Breast epithelium (tissue), 4 donors: Measurements from ENCODE around the gene LYST. TPM values are rescaled to one million over a fixed set of nuclear protein-coding genes. Genes with fewer than 3 reads are reported as not detected.

ENCODE experiments used
- DNase-seq, 2 donors: peaks; one replicate each; pipeline ENCODE4 v3.0.0-alpha.2; 2019; ENCODE audit warnings: low spot score in 2 of 2
- H3K27ac ChIP-seq, 2 donors: fragments of 200-600 bp; sonication (generic) in 1 of 2; one replicate each; pipeline ENCODE4 v1.5.1; 2016 to 2019; ENCODE audit warnings: mild to moderate bottlenecking in 1 of 2
- H3K27me3 ChIP-seq, 2 donors: fragments of 200-600 bp; sonication (generic) in 1 of 2; one replicate each; pipeline versions ENCODE4 v1.5.1 to v1.6.0; 2017 to 2019; ENCODE audit warnings: control low read depth in 1 of 2, mild to moderate bottlenecking in 1 of 2
- H3K36me3 ChIP-seq: fragments of 200-600 bp; one replicate; pipeline ENCODE4 v1.5.1; 2019
- H3K4me1 ChIP-seq, 2 donors: fragments of 200-600 bp; sonication (generic); one replicate each; pipeline ENCODE4 v1.5.1; 2016 to 2019; ENCODE audit warnings: control low read depth in 1 of 2
- H3K4me3 ChIP-seq, 3 donors: fragments of 200-600 bp; sonication (generic); 1 replicate in 2 of 3; 2 replicates in 1 of 3; pipeline ENCODE4 v1.5.1; 2016 to 2019; ENCODE audit warnings: mild to moderate bottlenecking in 3 of 3, moderate library complexity in 2 of 3
- H3K9me3 ChIP-seq, 2 donors: fragments of 200-600 bp; sonication (generic) in 1 of 2; one replicate each; pipeline ENCODE4 v1.5.1; 2016 to 2019; ENCODE audit warnings: control low read depth in 1 of 2
- POLR2A ChIP-seq: fragments of 450-650 bp; IDR thresholded peaks from one replicate; pipeline ENCODE4 v1.6.1; 2016; ENCODE audit warnings: antibody characterized with exemption, mild to moderate bottlenecking, moderate library complexity
- POLR2AphosphoS5 ChIP-seq, 3 donors: sonication (generic); formaldehyde crosslinking; IDR thresholded peaks; one replicate each; pipeline ENCODE4 v1.6.1; 2017; ENCODE audit warnings: antibody characterized with exemption in 3 of 3
- intact Hi-C: fragments of 100-400 bp; cut with DNase I; formaldehyde crosslinking; loops from one replicate; pipeline ENCODE4 v1.15.1; 2023; ENCODE audit warnings: low total_unique reads
- total RNA-seq, 3 donors: library from RNA; depleted of rRNA; stranded (reverse); fragments of >200 nt; gene quantifications; one replicate each; pipeline ENCODE4 v1.1.0, GENCODE V29; 2016
- TF ChIP-seq, protein P1 (sequence below), 3 donors: fragments of 450-650 bp; IDR thresholded peaks; one replicate each; pipeline ENCODE4 v1.5.1; 2016 to 2017; ENCODE audit warnings: antibody characterized with exemption in 3 of 3, mild to moderate bottlenecking in 3 of 3, moderate library complexity in 3 of 3

LYST gene
- total RNA-seq, 3 donors from 2014 or later, result 63.3 to 78.3 (median 66.1) TPM

- Histone ChIP-seq H3K4me1 (no peaks in the 10 kb centered on the region), H3K9me3 (no peaks in the 10 kb centered on the region), H3K27me3 (no peaks in the 10 kb centered on the region), H3K36me3 (no peaks in the 10 kb centered on the region), H3K27ac (no peak overlapping the region), H3K4me3 (no peak overlapping the region)
- no peak for DNase-seq
- intact Hi-C loops, result no loop called here
- TF ChIP-seq POLR2A (no peak), POLR2AphosphoS5 (IDR thresholded peaks at IDR 0.05) (no peak)
- TF ChIP-seq, protein P1, sequence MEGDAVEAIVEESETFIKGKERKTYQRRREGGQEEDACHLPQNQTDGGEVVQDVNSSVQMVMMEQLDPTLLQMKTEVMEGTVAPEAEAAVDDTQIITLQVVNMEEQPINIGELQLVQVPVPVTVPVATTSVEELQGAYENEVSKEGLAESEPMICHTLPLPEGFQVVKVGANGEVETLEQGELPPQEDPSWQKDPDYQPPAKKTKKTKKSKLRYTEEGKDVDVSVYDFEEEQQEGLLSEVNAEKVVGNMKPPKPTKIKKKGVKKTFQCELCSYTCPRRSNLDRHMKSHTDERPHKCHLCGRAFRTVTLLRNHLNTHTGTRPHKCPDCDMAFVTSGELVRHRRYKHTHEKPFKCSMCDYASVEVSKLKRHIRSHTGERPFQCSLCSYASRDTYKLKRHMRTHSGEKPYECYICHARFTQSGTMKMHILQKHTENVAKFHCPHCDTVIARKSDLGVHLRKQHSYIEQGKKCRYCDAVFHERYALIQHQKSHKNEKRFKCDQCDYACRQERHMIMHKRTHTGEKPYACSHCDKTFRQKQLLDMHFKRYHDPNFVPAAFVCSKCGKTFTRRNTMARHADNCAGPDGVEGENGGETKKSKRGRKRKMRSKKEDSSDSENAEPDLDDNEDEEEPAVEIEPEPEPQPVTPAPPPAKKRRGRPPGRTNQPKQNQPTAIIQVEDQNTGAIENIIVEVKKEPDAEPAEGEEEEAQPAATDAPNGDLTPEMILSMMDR (IDR thresholded peaks at IDR 0.05), result no peak
Measured at GRCh38 chr1:235893840-235894239, 27.1 kb upstream of the LYST start.

GRCh38 chr1:235892734-235893413, 26.2 kb upstream of the LYST start:
- H3K4me1 ChIP-seq, result no peaks in the 10 kb centered on the region
- H3K27ac ChIP-seq, result no peak overlapping the region
- no peaks in the 10 kb centered on the region for H3K27me3 ChIP-seq
- H3K9me3 ChIP-seq, result no peaks in the 10 kb centered on the region
- no peak for DNase-seq
- H3K4me3 ChIP-seq, result no peak overlapping the region
- H3K36me3 ChIP-seq, result no peaks in the 10 kb centered on the region
- TF ChIP-seq POLR2AphosphoS5 (IDR thresholded peaks at IDR 0.05) (no peak), POLR2A (no peak)
- TF ChIP-seq, protein P1 (IDR thresholded peaks at IDR 0.05), result no peak
- intact Hi-C loops, result no loop called here

DNA sequence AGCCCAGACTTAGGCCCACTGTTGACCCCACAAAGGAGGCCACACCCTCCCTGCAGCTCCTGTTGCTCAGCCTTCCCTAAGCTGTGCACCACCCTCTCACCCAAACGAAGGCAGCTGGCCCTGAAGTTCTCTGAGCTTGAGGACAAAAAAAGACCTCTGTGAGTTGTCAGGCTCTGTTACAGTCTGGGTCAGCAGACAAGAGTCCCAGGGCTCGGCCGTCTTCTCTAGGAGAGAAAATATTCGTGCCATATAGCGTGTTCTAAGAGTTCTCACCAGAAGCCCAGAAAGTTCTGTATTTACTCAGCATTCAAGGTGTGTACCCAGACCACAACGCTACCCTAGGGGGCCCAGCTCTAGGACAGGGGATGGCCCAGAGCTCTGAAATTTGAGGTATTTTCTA, 25.5 kb upstream of the LYST start:
- H3K27ac ChIP-seq, result no peak overlapping the region
- intact Hi-C loops, result no loop called here

DNA sequence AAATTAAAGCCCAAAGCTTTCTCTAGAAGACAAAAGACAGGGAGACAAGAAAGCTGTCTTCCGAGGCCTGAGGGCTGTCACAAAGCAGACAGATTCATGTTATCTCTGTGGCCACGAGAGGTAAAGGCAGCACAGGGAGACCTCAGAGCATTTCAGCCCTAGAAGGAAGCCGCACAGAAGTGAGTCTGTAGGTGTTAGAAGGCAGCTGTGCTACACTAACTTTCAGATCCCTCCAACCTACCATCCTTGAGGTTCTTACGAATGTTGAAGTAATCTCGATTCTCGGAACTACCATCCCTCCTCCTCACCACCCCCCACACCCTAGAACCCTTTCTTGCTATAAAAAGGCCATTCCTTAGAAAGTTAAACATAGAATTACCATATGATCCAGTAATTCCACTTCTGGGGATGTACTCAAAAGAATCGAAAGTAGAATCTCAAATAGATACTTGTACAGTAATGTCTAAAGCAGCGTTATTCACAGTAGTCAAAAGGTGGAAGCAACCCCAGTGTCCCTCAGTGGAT, 21.5 kb upstream of the LYST start:
- H3K27ac ChIP-seq, result no peak overlapping the region
- DNase-seq, result no peak
- H3K9me3 ChIP-seq, result no peaks in the 10 kb centered on the region
- TF ChIP-seq, protein P1 (IDR thresholded peaks at IDR 0.05), result no peak
- no peak for TF ChIP-seq POLR2A
- TF ChIP-seq POLR2AphosphoS5 (IDR thresholded peaks at IDR 0.05), result no peak
- H3K4me3 ChIP-seq, result no peak overlapping the region
- intact Hi-C loops, result no loop called here
- peaks cover 0 to 3% of the 10 kb centered on the region in 2 donors for H3K4me1 ChIP-seq
- H3K27me3 ChIP-seq, result no peaks in the 10 kb centered on the region
- H3K36me3 ChIP-seq, result no peaks in the 10 kb centered on the region

More for the DNA sequence above, 25.5 kb upstream of the LYST start:
- no peaks in the 10 kb centered on the region for H3K4me1 ChIP-seq
- H3K36me3 ChIP-seq, result no peaks in the 10 kb centered on the region
- no peak overlapping the region for H3K4me3 ChIP-seq
- H3K9me3 ChIP-seq, result no peaks in the 10 kb centered on the region
- no peaks in the 10 kb centered on the region for H3K27me3 ChIP-seq
- TF ChIP-seq, protein P1 (IDR thresholded peaks at IDR 0.05), result no peak
- TF ChIP-seq POLR2AphosphoS5 (IDR thresholded peaks at IDR 0.05) (no peak), POLR2A (no peak)
- no peak for DNase-seq

- Histone ChIP-seq H3K27me3 (no peaks in the 10 kb centered on the region), H3K4me1 (peaks cover 0 to 8% of the 10 kb centered on the region in 2 donors), H3K9me3 (no peaks in the 10 kb centered on the region), H3K4me3 (no peak overlapping the region), H3K27ac (no peak overlapping the region), H3K36me3 (no peaks in the 10 kb centered on the region)
- intact Hi-C loops, result no loop called here
- TF ChIP-seq POLR2AphosphoS5 (IDR thresholded peaks at IDR 0.05), result no peak
- no peak for TF ChIP-seq POLR2A
- TF ChIP-seq, protein P1 (IDR thresholded peaks at IDR 0.05), result no peak
- DNase-seq, result no peak
Measured at GRCh38 chr1:235887676-235888075, 21.0 kb upstream of the LYST start.
